Measurements from ENCODE around the gene COBLL1.

The COBLL1 gene

GRCh38 chr2:164675687-164676086 lies 165.9 kb downstream of the COBLL1 start:
- DNase-seq = no peak

GRCh38 chr2:164675027-164675426 lies 166.6 kb downstream of the COBLL1 start:
- DNase-seq = no peak

GRCh38 chr2:164671664-164672396 lies 169.8 kb downstream of the COBLL1 start:
- no peak for DNase-seq

GRCh38 chr2:164669291-164669690 lies 172.3 kb downstream of the COBLL1 start:
- no peak for DNase-seq

GRCh38 chr2:164667566-164667965 lies 174.1 kb downstream of the COBLL1 start:
- no peak for DNase-seq

- no peak for DNase-seq
Measured at GRCh38 chr2:164664070-164664469, 177.6 kb downstream of the COBLL1 start.

GRCh38 chr2:164662868-164663631 lies 178.6 kb downstream of the COBLL1 start:
- DNase-seq = no peak

- no peak for DNase-seq
Measured at GRCh38 chr2:164662066-164662465, 179.6 kb downstream of the COBLL1 start.

- no peak for DNase-seq
Measured at GRCh38 chr2:164661349-164661748, 180.3 kb downstream of the COBLL1 start.

- no peak for DNase-seq
Measured at GRCh38 chr2:164657129-164657528, 184.5 kb downstream of the COBLL1 start.

- DNase-seq = no peak
Measured at GRCh38 chr2:164655750-164656149, 185.9 kb downstream of the COBLL1 start.

GRCh38 chr2:164655336-164655735 lies 186.3 kb downstream of the COBLL1 start:
- DNase-seq = no peak

GRCh38 chr2:164651361-164651760 lies 190.3 kb downstream of the COBLL1 start:
- DNase-seq = no peak

- no peak for DNase-seq
Measured at GRCh38 chr2:164644036-164644700, 197.5 kb downstream of the COBLL1 start.

- no peak for DNase-seq
Measured at GRCh38 chr2:164642946-164643555, 198.6 kb downstream of the COBLL1 start.

GRCh38 chr2:164642268-164642667 lies 199.4 kb downstream of the COBLL1 start:
- DNase-seq = no peak
